A673 (cell line): Measurements from ENCODE around the gene TRPM6. TPM values are rescaled to one million over a fixed set of nuclear protein-coding genes. Genes with fewer than 3 reads are reported as not detected.

ENCODE experiments used
- BruUV-seq: library from RNA; stranded (reverse); fragments of 400-500 nt; replicated peaks from 2 replicates; lab custom pipeline; 2021; lab: Mats Ljungman, UMichigan
- CTCF ChIA-PET: fragments of 300-600 bp; sonication (Branson Sonifier 250); formaldehyde crosslinking; loops from one replicate; lab custom pipeline; 2022; ENCODE audit warnings: antibody characterized with exemption; lab: Charles Lee
- POLR2A ChIA-PET: fragments of 300-600 bp; sonication (Branson Sonifier 250); formaldehyde crosslinking; loops from one replicate; lab custom pipeline; 2022; ENCODE audit warnings: antibody characterized with exemption; ENCODE audit not compliant: low non-redundant PET; lab: Charles Lee
- DNase-seq: peaks from one replicate; pipeline ENCODE4 v3.0.0-alpha.2; 2015; ENCODE audit warnings: low spot score
- H3K27ac ChIP-seq: fragments of 200-600 bp; sonication (generic); 2 replicates; pipeline ENCODE4 v1.5.1; 2016; ENCODE audit warnings: mixed run types, low read depth, mild to moderate bottlenecking, mixed read lengths, antibody characterized with exemption, low read length; ENCODE audit not compliant: poor library complexity, severe bottlenecking
- H3K27me3 ChIP-seq: fragments of 200-600 bp; sonication (generic); replicated peaks from 2 replicates; pipeline ENCODE4 v1.6.1; 2017; ENCODE audit warnings: mixed run types, low read depth, mild to moderate bottlenecking, mixed read lengths, antibody characterized with exemption, low read length; ENCODE audit not compliant: insufficient read depth, poor library complexity
- H3K36me3 ChIP-seq: fragments of 200-600 bp; sonication (generic); 2 replicates; pipeline ENCODE4 v1.6.1; 2016; ENCODE audit warnings: mixed run types, mild to moderate bottlenecking, mixed read lengths, antibody characterized with exemption, low read length; ENCODE audit not compliant: insufficient read depth, poor library complexity, severe bottlenecking
- H3K4me1 ChIP-seq: fragments of 200-600 bp; sonication (generic); 2 replicates; pipeline ENCODE4 v1.6.1; 2017; ENCODE audit warnings: mixed run types, mild to moderate bottlenecking, mixed read lengths, antibody characterized with exemption, low read length; ENCODE audit not compliant: insufficient read depth, poor library complexity, severe bottlenecking
- H3K4me3 ChIP-seq: fragments of 200-600 bp; sonication (generic); 2 replicates; pipeline ENCODE4 v1.5.1; 2016; ENCODE audit warnings: low read depth, mixed run types, mild to moderate bottlenecking, mixed read lengths, low read length; ENCODE audit not compliant: poor library complexity, severe bottlenecking
- H3K9me3 ChIP-seq: fragments of 200-600 bp; sonication (generic); 2 replicates; pipeline ENCODE4 v1.6.1; 2016; ENCODE audit warnings: mixed run types, low read depth, mild to moderate bottlenecking, mixed read lengths, antibody characterized with exemption, low read length; ENCODE audit not compliant: poor library complexity, severe bottlenecking
- CTCF ChIP-seq: fragments of 300-800, 200-600 bp; sonication (generic); conservative IDR thresholded peaks from 2 replicates; pipeline ENCODE4 v1.5.1; 2017; ENCODE audit warnings: low read depth, mild to moderate bottlenecking, antibody characterized with exemption, low read length, moderate library complexity, mixed read lengths
- EZH2 ChIP-seq: fragments of 200-600 bp; sonication (generic); IDR thresholded peaks from 2 replicates; pipeline ENCODE4 v1.6.1; 2017; ENCODE audit warnings: borderline replicate concordance, low read depth, mild to moderate bottlenecking, mixed read lengths, antibody characterized with exemption, low read length; ENCODE audit not compliant: poor library complexity, severe bottlenecking
- intact Hi-C: fragments of 100-400 bp; cut with micrococcal nuclease; formaldehyde crosslinking; loops from one replicate; pipeline ENCODE4 v1.10.0; 2022; ENCODE audit not compliant: unreplicated experiment
- total RNA-seq: library from RNA; stranded (reverse); gene quantifications from 2 replicates; pipeline ENCODE4 v1.2.3, GENCODE V29; 2021

TRPM6 gene
- total RNA-seq, 1 experiment from 2014 or later: 0.06 TPM

GRCh38 chr9:74762950-74763349, 124.8 kb downstream of the TRPM6 start:
- CTCF ChIA-PET: no interaction called here
- Histone ChIP-seq H3K4me3 (no peak overlapping the region), H3K4me1 (no peaks in the 10 kb centered on the region), H3K27ac (no peak overlapping the region), H3K36me3 (no peaks in the 10 kb centered on the region), H3K9me3 (no peaks in the 10 kb centered on the region), H3K27me3 (peaks cover 7% of the 10 kb centered on the region)
- DNase-seq: no peak
- POLR2A ChIA-PET: no interaction called here
- no TSS peak for BruUV-seq
- intact Hi-C loops: no loop called here
- TF ChIP-seq CTCF: no peak

- Histone ChIP-seq H3K27ac (no peak overlapping the region), H3K4me1 (no peaks in the 10 kb centered on the region), H3K4me3 (no peak overlapping the region), H3K36me3 (no peaks in the 10 kb centered on the region), H3K9me3 (no peaks in the 10 kb centered on the region), H3K27me3 (peaks cover 7% of the 10 kb centered on the region)
- CTCF ChIA-PET: no interaction called here
- BruUV-seq: no TSS peak
- no peak for DNase-seq
- intact Hi-C loops: no loop called here
- POLR2A ChIA-PET: no interaction called here
- no peak for TF ChIP-seq CTCF
- no peak for TF ChIP-seq EZH2
These were observed 127.6 kb downstream of the TRPM6 start for GRCh38 chr9:74760031-74760700.

- Histone ChIP-seq H3K4me3 (no peak overlapping the region), H3K36me3 (no peaks in the 10 kb centered on the region), H3K4me1 (no peaks in the 10 kb centered on the region), H3K27ac (no peak overlapping the region), H3K9me3 (no peaks in the 10 kb centered on the region), H3K27me3 (no peaks in the 10 kb centered on the region)
- no TSS peak for BruUV-seq
- no peak for DNase-seq
- ChIA-PET CTCF (no interaction called here), POLR2A (no interaction called here)
- intact Hi-C loops: no loop called here
- TF ChIP-seq CTCF (no peak), EZH2 (no peak)
These were observed 131.7 kb downstream of the TRPM6 start for GRCh38 chr9:74755999-74756398.
